Thoracic aorta (tissue), 2 donors: Measurements from ENCODE around the gene DYTN. TPM values are rescaled to one million over a fixed set of nuclear protein-coding genes. Genes with fewer than 3 reads are reported as not detected.

ENCODE experiments used
- ATAC-seq: fragments of 150-250 bp; one replicate; pipeline ENCODE4 v1.8.0; 2017; ENCODE audit warnings: low read depth; ENCODE audit not compliant: insufficient number of reproducible peaks, low FRiP score
- DNase-seq: peaks from one replicate; pipeline ENCODE4 v3.0.0-alpha.2; 2020; ENCODE audit warnings: low spot score
- H3K27ac ChIP-seq, 2 donors: fragments of 200-600 bp; sonication (generic); 1 replicate in 1 of 2; 2 replicates in 1 of 2; pipeline ENCODE4 v1.5.1; 2016; ENCODE audit warnings: mild to moderate bottlenecking in 2 of 2, moderate library complexity in 2 of 2
- H3K27me3 ChIP-seq: fragments of 200-600 bp; sonication (generic); replicated peaks from 2 replicates; pipeline ENCODE4 v1.6.0; 2016; ENCODE audit warnings: mild to moderate bottlenecking; ENCODE audit not compliant: insufficient read depth
- H3K36me3 ChIP-seq: fragments of 200-600 bp; sonication (generic); one replicate; pipeline ENCODE4 v1.5.1; 2016
- H3K4me1 ChIP-seq, 2 donors: fragments of 200-600 bp; sonication (generic); 1 replicate in 1 of 2; 2 replicates in 1 of 2; pipeline versions ENCODE4 v1.5.1 to v1.6.0; 2016; ENCODE audit warnings: low read depth in 2 of 2, mild to moderate bottlenecking in 1 of 2; ENCODE audit not compliant: control insufficient read depth in 1 of 2
- H3K4me3 ChIP-seq: fragments of 200-600 bp; sonication (generic); 2 replicates; pipeline ENCODE4 v1.5.1; 2016; ENCODE audit warnings: mild to moderate bottlenecking
- H3K9me3 ChIP-seq: fragments of 200-600 bp; sonication (generic); 2 replicates; pipeline ENCODE4 v1.5.1; 2016
- total RNA-seq, 2 donors: library from RNA; depleted of rRNA; stranded (reverse); fragments of >200 nt; gene quantifications; one replicate each; pipeline versions ENCODE4 v1.1.0 to v1.2.3, GENCODE V29; 2016
- TF ChIP-seq, protein P1 (sequence below): fragments of 200-600 bp; sonication (generic); IDR thresholded peaks from one replicate; pipeline ENCODE4 v1.5.1; 2019; ENCODE audit warnings: antibody characterized with exemption

DYTN gene
- total RNA-seq, 2 donors from 2014 or later: not detected

- Histone ChIP-seq H3K4me1 (no peaks in the 10 kb centered on the region), H3K27me3 (no peaks in the 10 kb centered on the region), H3K36me3 (no peaks in the 10 kb centered on the region), H3K9me3 (no peaks in the 10 kb centered on the region), H3K4me3 (no peak overlapping the region), H3K27ac (no peak overlapping the region)
- TF ChIP-seq, protein P1, sequence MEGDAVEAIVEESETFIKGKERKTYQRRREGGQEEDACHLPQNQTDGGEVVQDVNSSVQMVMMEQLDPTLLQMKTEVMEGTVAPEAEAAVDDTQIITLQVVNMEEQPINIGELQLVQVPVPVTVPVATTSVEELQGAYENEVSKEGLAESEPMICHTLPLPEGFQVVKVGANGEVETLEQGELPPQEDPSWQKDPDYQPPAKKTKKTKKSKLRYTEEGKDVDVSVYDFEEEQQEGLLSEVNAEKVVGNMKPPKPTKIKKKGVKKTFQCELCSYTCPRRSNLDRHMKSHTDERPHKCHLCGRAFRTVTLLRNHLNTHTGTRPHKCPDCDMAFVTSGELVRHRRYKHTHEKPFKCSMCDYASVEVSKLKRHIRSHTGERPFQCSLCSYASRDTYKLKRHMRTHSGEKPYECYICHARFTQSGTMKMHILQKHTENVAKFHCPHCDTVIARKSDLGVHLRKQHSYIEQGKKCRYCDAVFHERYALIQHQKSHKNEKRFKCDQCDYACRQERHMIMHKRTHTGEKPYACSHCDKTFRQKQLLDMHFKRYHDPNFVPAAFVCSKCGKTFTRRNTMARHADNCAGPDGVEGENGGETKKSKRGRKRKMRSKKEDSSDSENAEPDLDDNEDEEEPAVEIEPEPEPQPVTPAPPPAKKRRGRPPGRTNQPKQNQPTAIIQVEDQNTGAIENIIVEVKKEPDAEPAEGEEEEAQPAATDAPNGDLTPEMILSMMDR: no peak
- DNase-seq: no peak
- ATAC-seq: no peak
Observed at GRCh38 chr2:206698811-206699210, 19.4 kb downstream of the DYTN start.

DNA sequence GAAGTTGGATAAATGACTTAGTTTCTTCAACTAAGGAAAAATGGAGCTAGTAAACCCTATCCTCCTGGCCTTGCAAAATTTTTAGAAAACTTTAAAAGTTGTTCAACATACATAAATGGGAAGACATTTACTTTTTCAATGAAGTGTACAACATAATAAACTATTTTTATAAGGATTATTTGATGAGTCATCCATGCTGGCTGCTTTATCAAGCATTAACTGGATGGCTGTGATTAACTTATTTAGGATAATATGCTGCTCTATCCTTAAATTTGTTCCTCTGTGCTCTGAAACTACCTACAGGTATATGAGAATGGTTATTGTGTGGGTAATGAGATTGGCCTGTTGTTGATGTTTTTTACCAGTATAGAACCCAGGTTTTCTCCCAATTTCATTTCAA, 21.3 kb downstream of the DYTN start:
- H3K27ac ChIP-seq: no peak overlapping the region
- H3K36me3 ChIP-seq: no peaks in the 10 kb centered on the region
- TF ChIP-seq, protein P1: no peak
- ATAC-seq: no peak
- H3K4me1 ChIP-seq: no peaks in the 10 kb centered on the region
- no peaks in the 10 kb centered on the region for H3K9me3 ChIP-seq
- H3K4me3 ChIP-seq: no peak overlapping the region
- no peaks in the 10 kb centered on the region for H3K27me3 ChIP-seq
- no peak for DNase-seq

DNA sequence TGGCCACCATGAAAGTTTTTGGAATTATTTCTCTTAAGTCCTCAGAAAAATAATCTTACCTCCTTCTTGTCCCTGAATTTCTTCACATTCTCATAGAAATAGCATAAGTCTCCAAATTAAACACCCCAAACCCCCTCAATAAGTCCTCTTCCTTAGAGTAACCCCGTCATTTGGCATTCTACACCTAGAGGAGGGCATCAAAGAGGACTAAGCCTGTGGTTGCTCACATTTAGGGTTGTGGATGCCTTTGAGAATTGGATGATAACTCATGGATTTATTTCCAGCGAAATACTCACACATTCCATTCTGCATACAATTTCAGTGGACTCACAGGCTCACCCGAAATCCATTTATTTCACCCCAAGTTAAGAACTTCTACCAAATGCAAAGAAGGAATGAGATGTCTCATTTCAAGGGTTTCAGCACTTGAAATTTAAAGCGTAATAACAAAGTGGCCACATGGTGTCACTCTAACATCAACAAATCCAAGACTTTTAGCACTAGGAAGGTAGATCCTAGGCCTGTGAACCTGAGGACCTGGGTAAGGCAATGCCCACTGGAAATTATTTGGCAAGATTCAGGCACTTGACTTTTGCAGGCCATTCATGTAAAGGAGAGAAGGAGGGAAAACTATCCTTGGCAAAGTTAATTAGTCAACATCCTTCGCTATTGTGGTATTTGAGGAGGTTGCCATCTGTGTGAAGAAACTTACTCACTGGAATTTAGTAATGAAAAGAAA, 24.6 kb downstream of the DYTN start:
- Histone ChIP-seq H3K9me3 (no peaks in the 10 kb centered on the region), H3K36me3 (no peaks in the 10 kb centered on the region), H3K4me1 (no peaks in the 10 kb centered on the region), H3K27me3 (no peaks in the 10 kb centered on the region), H3K4me3 (no peak overlapping the region), H3K27ac (no peak overlapping the region)
- ATAC-seq: peak; percentile 54
- no peak for DNase-seq
- TF ChIP-seq, protein P1: peak; percentile 53

DNA sequence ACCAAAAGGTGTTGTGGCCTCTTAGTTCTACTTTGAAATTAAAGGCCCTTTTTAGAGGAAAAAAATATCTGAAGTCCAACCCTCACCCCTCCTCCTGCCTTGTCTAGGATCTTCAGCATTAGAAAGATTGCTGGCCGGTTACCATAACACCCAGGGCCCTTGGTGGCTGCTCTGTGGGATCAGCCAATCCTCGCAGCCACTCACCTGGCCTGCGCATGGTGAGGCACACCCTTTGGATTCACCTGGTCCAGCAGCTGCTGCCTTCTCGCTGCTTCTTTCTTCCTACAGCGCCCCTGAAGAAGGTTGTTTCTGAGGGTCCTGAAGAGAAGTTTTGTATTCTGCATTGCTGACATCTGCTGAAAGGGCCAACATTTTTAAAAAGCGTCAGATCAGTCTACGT, 25.2 kb downstream of the DYTN start:
- Histone ChIP-seq H3K9me3 (no peaks in the 10 kb centered on the region), H3K4me3 (no peak overlapping the region), H3K27ac (no peak overlapping the region), H3K36me3 (no peaks in the 10 kb centered on the region), H3K4me1 (no peaks in the 10 kb centered on the region), H3K27me3 (no peaks in the 10 kb centered on the region)
- TF ChIP-seq, protein P1: no peak
- ATAC-seq: no peak
- no peak for DNase-seq

DNA sequence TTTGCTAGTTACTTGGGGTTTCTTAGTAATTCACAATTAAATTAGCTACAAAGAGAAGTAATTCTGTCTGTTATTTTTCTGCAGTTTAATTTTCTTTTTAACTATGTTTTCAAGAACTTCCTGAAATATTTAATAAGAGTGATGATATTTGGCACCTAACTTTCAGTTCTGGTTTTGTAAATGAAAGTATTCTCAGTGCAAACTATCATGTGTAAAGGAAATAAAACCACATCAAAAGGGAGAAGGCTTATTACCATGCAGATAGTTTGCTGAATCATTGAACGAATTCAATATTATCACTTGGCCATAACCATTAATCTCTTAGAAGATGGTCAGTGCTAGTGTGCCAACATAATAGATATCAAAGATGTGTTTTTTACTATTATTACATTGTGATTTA, 29.2 kb downstream of the DYTN start:
- no peaks in the 10 kb centered on the region for H3K36me3 ChIP-seq
- TF ChIP-seq, protein P1: no peak

More for the DNA sequence above, 29.2 kb downstream of the DYTN start:
- Histone ChIP-seq H3K4me1 (no peaks in the 10 kb centered on the region), H3K27me3 (no peaks in the 10 kb centered on the region), H3K9me3 (no peaks in the 10 kb centered on the region), H3K4me3 (no peak overlapping the region), H3K27ac (no peak overlapping the region)
- DNase-seq (no peak), ATAC-seq (no peak)
